DOHH2 (cell line): ENCODE results near the gene SLC6A6.

Source experiments
- H3F3A ChIP-seq: fragments of 200-600 bp; sonication (generic), shearing (Covaris generic); 2 replicates; pipeline ENCODE4 v1.6.0; 2016; ENCODE audit warnings: antibody characterized with exemption, mild to moderate bottlenecking; ENCODE audit not compliant: control insufficient read depth, insufficient read depth
- H3K27ac ChIP-seq: fragments of 200-600 bp; sonication (generic); 2 replicates; pipeline ENCODE4 v1.5.1; 2014; ENCODE audit warnings: low read depth, mild to moderate bottlenecking, low read length, moderate library complexity
- H3K27me3 ChIP-seq: fragments of 200-600 bp; sonication (generic); 2 replicates; pipeline ENCODE4 v1.6.1; 2014; ENCODE audit warnings: mild to moderate bottlenecking, low read length, mixed read lengths; ENCODE audit not compliant: control insufficient read depth
- H3K36me3 ChIP-seq: fragments of 200-600 bp; sonication (generic); 2 replicates; pipeline ENCODE4 v1.6.1; 2014; ENCODE audit warnings: mild to moderate bottlenecking, low read length, moderate library complexity, mixed read lengths; ENCODE audit not compliant: control insufficient read depth
- H3K4me1 ChIP-seq: fragments of 200-600 bp; sonication (generic); 2 replicates; pipeline ENCODE4 v1.6.1; 2014; ENCODE audit warnings: mild to moderate bottlenecking, low read length, mixed read lengths; ENCODE audit not compliant: control insufficient read depth
- H3K4me2 ChIP-seq: fragments of 200-600 bp; sonication (generic); 2 replicates; pipeline ENCODE4 v1.6.0; 2014; ENCODE audit warnings: mild to moderate bottlenecking, low read length, moderate library complexity
- H3K4me3 ChIP-seq: fragments of 200-600 bp; sonication (generic); 2 replicates; pipeline ENCODE4 v1.5.1; 2014; ENCODE audit warnings: mild to moderate bottlenecking, low read length, mixed read lengths
- H3K79me2 ChIP-seq: fragments of 200-600 bp; sonication (generic); 2 replicates; pipeline ENCODE4 v1.6.1; 2014; ENCODE audit warnings: mild to moderate bottlenecking, low read length, mixed read lengths; ENCODE audit not compliant: control insufficient read depth
- H3K9me2 ChIP-seq: fragments of 200-600 bp; sonication (generic); replicated peaks from 2 replicates; pipeline ENCODE4 v1.6.1; 2014; ENCODE audit warnings: mild to moderate bottlenecking, low read length, mixed read lengths; ENCODE audit not compliant: control insufficient read depth
- H3K9me3 ChIP-seq: fragments of 200-600 bp; sonication (generic); 2 replicates; pipeline ENCODE4 v1.6.1; 2014; ENCODE audit warnings: antibody characterized with exemption, low read length, mixed read lengths; ENCODE audit not compliant: control insufficient read depth, insufficient read depth
- H4K20me1 ChIP-seq: fragments of 200-600 bp; sonication (generic); 2 replicates; pipeline ENCODE4 v1.6.0; 2014; ENCODE audit warnings: low read depth, mild to moderate bottlenecking, antibody characterized with exemption, low read length, moderate library complexity; ENCODE audit not compliant: control insufficient read depth, insufficient read depth
- EZH2phosphoT487 ChIP-seq: fragments of 200-600 bp; sonication (generic); IDR thresholded peaks from 2 replicates; pipeline ENCODE4 v1.6.1; 2017; ENCODE audit warnings: borderline replicate concordance, mild to moderate bottlenecking, antibody characterized with exemption, low read length, moderate library complexity, mixed read lengths
- TF ChIP-seq, protein P1 (sequence below): fragments of 200-600 bp; sonication (generic); IDR thresholded peaks from one replicate; pipeline ENCODE4 v1.5.1; 2014; ENCODE audit warnings: antibody characterized with exemption, mild to moderate bottlenecking, low read depth, low read length; ENCODE audit not compliant: poor library complexity, severe bottlenecking

Gene SLC6A6

DNA sequence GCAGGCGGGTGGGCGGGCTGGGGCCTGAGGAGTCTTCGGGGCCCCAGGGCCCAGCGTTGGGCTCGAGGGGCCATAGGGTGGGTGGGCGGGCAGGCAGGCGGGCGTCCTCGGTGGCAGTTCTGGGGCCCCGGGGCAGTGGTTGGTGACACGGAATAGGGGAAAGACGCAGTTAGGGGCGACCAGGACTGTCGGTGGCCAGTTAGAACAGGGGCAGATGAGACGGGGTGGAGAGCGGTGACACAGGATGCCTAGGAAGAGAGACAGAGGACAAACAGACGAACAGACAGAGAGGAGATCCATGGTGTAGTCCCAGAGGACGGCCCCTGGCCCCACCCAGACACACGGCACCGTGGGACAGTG lies 101.3 kb downstream of the SLC6A6 start:
- TF ChIP-seq, protein P1, sequence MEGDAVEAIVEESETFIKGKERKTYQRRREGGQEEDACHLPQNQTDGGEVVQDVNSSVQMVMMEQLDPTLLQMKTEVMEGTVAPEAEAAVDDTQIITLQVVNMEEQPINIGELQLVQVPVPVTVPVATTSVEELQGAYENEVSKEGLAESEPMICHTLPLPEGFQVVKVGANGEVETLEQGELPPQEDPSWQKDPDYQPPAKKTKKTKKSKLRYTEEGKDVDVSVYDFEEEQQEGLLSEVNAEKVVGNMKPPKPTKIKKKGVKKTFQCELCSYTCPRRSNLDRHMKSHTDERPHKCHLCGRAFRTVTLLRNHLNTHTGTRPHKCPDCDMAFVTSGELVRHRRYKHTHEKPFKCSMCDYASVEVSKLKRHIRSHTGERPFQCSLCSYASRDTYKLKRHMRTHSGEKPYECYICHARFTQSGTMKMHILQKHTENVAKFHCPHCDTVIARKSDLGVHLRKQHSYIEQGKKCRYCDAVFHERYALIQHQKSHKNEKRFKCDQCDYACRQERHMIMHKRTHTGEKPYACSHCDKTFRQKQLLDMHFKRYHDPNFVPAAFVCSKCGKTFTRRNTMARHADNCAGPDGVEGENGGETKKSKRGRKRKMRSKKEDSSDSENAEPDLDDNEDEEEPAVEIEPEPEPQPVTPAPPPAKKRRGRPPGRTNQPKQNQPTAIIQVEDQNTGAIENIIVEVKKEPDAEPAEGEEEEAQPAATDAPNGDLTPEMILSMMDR, result no peak
- no peak for TF ChIP-seq EZH2phosphoT487
- no peaks in the 10 kb centered on the region for H3K4me1 ChIP-seq
- H3K9me3 ChIP-seq, result no peaks in the 10 kb centered on the region
- no peaks in the 10 kb centered on the region for H3K79me2 ChIP-seq
- no peak overlapping the region for H3K4me2 ChIP-seq
- no peaks in the 10 kb centered on the region for H4K20me1 ChIP-seq
- no peak overlapping the region for H3K27ac ChIP-seq
- no peaks in the 10 kb centered on the region; the same call in 1 of the 2 replicates for H3K27me3 ChIP-seq
- H3F3A ChIP-seq, result no peaks in the 10 kb centered on the region
- no peak overlapping the region for H3K4me3 ChIP-seq
- no peaks in the 10 kb centered on the region for H3K9me2 ChIP-seq
- no peaks in the 10 kb centered on the region for H3K36me3 ChIP-seq

DNA sequence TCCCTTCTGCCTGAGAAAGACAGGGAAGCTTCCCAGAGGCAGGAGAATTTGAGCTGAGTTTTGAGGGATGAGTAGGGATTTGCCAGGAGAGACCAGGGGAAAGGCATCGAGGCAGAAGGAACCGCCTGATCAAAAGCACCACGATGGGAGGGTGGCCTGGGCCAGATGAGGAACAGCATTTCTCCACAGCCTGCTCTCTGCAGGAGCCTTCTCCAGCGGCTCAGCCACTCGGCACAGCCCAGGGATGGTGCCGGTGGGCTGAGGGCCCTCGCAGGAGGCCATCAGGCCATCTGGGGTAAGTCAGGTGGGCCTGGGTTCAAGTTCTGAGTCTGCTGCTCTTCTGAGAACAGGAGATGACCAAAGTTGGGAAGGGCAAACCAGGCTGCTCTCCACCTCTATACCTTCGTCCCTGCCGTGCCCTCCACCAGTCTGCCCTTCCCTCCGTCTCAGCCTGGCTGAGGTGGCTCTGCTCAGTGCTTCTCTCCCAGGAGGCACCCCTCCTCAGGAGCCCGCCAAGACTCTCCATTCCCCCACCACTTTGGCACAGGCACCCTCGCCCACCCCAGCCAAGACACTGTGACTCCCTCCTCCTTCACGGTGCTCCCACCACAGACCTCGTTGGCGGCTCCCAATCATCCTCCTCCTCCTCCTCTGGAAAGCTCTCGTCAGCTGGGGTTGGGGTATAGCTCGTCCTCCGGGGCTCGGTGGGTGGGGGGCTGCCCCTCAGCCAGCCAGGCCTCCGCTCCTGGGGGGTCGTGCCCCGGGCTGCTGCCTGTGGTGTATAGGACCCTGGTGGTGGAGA lies 102.8 kb downstream of the SLC6A6 start:
- H3F3A ChIP-seq, result no peaks in the 10 kb centered on the region
- no peaks in the 10 kb centered on the region for H3K9me3 ChIP-seq
- no peaks in the 10 kb centered on the region; the same call in 1 of the 2 replicates for H3K27me3 ChIP-seq
- no peaks in the 10 kb centered on the region for H4K20me1 ChIP-seq
- no peaks in the 10 kb centered on the region for H3K9me2 ChIP-seq
- no peaks in the 10 kb centered on the region for H3K4me1 ChIP-seq
- H3K4me3 ChIP-seq, result no peak overlapping the region
- H3K4me2 ChIP-seq, result no peak overlapping the region
- no peaks in the 10 kb centered on the region for H3K36me3 ChIP-seq
- no peak for TF ChIP-seq EZH2phosphoT487
- TF ChIP-seq, protein P1, result no peak
- no peak overlapping the region for H3K27ac ChIP-seq
- no peaks in the 10 kb centered on the region for H3K79me2 ChIP-seq

DNA sequence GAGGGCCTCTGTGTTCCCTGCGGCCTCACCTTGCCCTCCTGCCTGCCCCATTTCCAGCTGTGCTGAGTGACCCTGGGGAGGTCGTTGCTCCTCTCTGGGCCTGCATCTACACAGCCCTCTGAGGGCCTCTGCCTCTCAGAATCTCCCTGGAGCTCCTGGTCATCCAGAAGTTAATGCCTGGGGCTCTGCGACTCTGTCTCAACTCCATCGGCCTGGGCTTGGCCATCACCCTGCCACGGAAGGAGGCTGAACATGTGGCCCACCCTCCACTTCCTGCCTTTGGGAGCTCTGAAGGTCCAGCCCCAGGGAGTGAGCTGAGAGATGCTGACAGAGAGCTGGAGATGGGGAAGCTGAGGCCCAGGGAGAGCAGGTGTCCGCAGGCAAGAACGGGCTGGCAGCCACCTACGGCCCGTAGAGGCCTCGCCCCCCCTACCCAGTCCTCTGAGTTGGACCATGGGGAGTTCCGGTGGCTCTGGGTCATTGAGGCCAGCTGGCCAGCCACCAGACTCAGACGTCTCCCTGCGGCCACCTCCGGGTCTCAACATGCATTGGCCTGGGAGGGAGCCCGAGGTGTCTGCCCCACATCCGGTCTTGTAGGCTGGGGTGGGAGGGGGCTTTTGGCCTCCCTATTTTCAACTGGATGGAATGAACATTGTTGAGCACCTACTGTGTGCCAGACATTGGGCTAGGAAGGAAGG lies 103.5 kb downstream of the SLC6A6 start:
- Histone ChIP-seq H3K4me1 (no peaks in the 10 kb centered on the region), H3K4me3 (no peak overlapping the region), H3K4me2 (no peak overlapping the region), H3K9me2 (no peaks in the 10 kb centered on the region), H3K27me3 (no peaks in the 10 kb centered on the region; the same call in 1 of the 2 replicates), H4K20me1 (no peaks in the 10 kb centered on the region), H3F3A (no peaks in the 10 kb centered on the region), H3K79me2 (no peaks in the 10 kb centered on the region), H3K9me3 (no peaks in the 10 kb centered on the region), H3K27ac (no peak overlapping the region), H3K36me3 (no peaks in the 10 kb centered on the region)
- TF ChIP-seq EZH2phosphoT487, result no peak
- TF ChIP-seq, protein P1, result no peak
